Cortex of kidney (tissue), 1 donor: ENCODE results near the gene ASCL5.

ENCODE experiments used
- DNase-seq: peaks from one replicate; lab custom pipeline; 2025; lab: John Stamatoyannopoulos, UW

ASCL5 gene

DNA sequence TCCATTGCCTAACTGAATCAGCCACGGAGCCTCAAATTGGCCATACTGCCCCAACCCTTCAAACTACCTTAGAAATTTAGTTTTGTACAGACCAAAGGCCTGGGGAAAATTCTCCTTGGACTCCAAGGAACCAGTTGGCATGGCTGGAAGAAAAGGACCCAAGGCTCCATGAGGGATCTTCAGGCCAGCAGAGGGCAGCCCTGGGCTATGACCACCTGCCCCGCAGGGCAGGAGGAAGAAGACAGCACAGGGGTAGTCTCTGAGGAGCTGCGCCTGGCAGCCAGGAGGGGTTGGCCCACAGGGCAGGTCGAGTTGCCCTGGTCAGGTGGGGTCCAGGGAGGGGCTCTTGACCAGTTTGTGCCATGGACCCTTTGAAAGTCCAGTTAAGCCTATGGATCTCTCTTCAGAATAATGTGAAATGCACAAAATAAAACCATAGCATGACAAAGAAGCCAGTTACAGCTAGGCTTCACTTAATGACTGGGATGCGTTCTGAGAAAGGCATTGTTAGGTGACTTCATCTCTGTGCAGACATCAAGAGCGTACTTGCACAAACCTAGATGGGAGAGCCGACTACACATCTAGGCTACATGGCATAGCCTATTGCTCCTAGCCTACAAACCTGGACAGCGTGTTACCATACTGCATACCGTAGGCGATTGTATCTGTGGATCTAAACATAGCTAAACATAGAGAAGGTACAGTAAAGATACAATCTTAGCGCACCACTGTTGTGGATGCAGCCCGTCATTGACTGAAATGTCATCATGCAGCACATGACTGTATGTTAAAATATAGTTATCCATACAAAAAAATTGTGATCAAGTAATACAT lies 40.9 kb downstream of the ASCL5 start:
- no peak for DNase-seq

DNA sequence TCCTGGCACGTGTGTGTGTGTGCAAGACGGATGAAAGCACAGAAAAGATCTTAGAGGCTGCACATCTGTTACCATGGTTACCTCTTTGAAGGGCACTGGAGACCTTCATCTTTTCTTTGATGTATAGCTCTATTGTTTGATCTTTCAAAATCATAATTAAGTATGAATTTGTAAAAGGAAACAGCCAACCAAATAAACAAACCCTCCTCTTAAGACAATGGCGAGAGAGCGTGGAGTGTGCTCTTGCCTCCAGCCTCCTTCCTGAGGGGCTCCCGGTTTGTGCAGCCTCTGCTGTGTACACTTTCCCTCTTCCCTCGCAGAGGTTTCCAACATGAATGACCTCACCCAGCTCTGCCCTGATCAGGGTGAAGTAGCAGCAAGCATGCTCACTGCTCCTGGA lies 42.7 kb downstream of the ASCL5 start:
- no peak for DNase-seq

- DNase-seq: no peak
Measured at GRCh38 chr1:201083741-201084140, 43.2 kb downstream of the ASCL5 start.

DNA sequence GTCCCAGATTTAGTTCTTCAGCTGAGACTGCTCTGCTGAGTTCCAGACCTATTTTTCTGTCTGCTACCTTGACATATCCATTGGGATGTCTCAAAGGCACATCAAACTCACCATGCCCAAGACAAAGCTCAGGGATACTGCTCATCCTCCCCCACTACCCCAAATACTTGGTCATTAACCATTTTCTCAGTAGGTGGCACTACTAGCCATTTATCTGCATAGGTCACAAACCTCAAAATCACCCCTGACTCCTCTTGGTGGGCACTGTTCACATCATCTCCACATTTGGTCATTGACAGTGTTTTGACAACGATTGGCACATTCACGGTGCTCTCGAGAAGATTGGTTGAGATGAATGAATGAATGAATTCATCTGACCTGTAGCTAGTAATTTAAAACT lies 46.8 kb downstream of the ASCL5 start:
- DNase-seq: no peak

GRCh38 chr1:201077736-201078135 lies 49.2 kb downstream of the ASCL5 start:
- no peak for DNase-seq

DNA sequence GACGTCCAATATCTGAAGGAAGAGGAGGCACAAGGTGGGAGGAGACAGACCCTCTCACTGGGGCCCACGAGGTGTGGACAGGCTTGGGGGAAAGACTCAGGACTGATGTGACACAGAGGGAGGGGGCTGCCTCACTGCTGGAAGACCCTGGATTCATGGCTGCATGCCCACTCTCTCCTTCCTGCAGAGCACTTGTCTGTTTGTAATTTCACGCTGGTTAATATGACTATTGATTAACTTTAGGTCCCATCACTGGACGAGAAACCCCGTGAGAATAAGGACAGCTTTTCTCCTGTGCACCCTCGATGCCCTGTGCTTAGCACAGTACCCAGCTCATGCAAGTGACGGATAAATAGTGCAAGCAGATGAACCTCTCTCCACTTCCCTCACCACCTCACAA lies 49.9 kb downstream of the ASCL5 start:
- no peak for DNase-seq

GRCh38 chr1:201076092-201076491 lies 50.9 kb downstream of the ASCL5 start:
- no peak for DNase-seq

GRCh38 chr1:201074018-201074417 lies 53.0 kb downstream of the ASCL5 start:
- no peak for DNase-seq

GRCh38 chr1:201072922-201073321 lies 54.1 kb downstream of the ASCL5 start:
- DNase-seq: no peak

DNA sequence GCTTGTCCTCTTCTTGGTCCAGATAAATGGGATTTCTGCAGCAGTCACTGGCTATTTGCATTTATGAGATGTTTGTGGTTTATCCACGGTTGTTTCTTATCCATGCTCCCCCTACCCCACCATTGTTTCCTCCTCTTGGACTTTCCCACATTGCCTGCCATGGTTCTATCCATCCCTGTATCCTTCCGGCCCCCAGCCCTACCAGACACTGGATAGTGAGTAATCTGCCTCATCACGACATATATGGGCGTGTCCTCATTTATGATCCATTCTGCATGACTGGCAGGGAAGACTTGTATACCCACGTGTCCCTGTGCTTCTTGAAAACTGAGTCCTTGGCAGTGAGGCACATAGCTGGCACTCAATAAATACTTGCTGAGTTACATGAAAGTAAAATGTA lies 54.8 kb downstream of the ASCL5 start:
- DNase-seq: no peak

GRCh38 chr1:201069636-201070035 lies 57.3 kb downstream of the ASCL5 start:
- DNase-seq: no peak

DNA sequence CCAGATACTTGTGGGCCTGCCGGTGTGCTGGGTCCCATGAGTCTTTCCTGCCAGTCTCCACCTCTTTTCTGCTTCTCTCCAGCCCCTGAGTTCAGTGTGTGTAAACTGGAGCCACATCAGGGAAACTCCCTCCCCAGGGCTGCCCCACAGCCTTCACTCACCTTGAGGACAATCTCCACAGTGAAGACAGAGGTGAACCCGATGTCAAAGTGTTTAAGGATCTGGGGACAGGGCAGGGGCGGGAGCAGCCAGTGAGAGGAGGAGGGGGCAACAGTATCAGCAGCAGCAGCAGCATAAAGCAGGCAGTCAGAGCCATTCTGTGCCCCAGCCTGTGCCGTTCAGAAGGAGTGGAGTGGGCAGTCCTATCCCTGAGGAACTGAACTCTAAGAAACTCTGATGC lies 58.0 kb downstream of the ASCL5 start:
- DNase-seq: no peak

- no peak for DNase-seq
Measured at GRCh38 chr1:201066986-201067385, 60.0 kb downstream of the ASCL5 start.

- no peak for DNase-seq
Measured at GRCh38 chr1:201065686-201066085, 61.3 kb downstream of the ASCL5 start.

DNA sequence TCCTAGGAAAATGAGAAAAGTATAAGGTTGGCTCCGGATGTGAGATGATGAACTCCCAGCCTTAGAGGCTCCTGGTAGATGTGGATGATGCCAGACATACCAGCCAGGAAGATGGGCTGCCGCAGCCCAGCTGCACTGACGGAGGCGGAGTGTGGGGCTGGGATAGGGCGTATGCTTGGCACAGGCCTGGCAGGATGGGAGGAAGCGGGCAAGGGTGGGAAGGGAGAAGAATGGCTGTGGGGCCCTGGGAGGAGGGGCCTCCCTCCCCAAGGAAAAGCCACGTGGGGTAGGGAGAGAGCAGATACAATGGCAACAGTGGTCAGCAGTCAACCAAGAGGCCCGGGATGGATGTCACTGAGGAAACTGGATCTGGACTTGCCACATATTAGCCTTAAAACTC lies 62.2 kb downstream of the ASCL5 start:
- no peak for DNase-seq
